DND-41 (cell line): Measurements from ENCODE around the gene VPS52.

Source experiments
- ATAC-seq: fragments of 200-7000 bp; cut with Tn5 transposase; 3 replicates; pipeline ENCODE4 v1.9.1; 2021; ENCODE audit warnings: low read depth; ENCODE audit not compliant: insufficient read depth
- DNase-seq: peaks from one replicate; pipeline ENCODE4 v3.0.0-alpha.2; 2020
- H2AFZ ChIP-seq: 2 replicates; pipeline ENCODE4 v1.6.0; 2012; ENCODE audit warnings: low read depth, low read length
- H3K27ac ChIP-seq: 2 replicates; pipeline ENCODE4 v1.5.1; 2012; ENCODE audit warnings: low read length, inconsistent platforms
- H3K27me3 ChIP-seq: fragments of 200-600 bp; sonication (generic); 2 replicates; pipeline ENCODE4 v1.6.0; 2012; ENCODE audit warnings: low read length, mild to moderate bottlenecking, inconsistent platforms; ENCODE audit not compliant: insufficient read depth, poor library complexity
- H3K36me3 ChIP-seq: 2 replicates; pipeline ENCODE4 v1.5.1; 2012; ENCODE audit warnings: low read length, inconsistent platforms; ENCODE audit not compliant: insufficient read depth
- H3K4me1 ChIP-seq: 2 replicates; pipeline ENCODE4 v1.5.1; 2012; ENCODE audit warnings: mild to moderate bottlenecking, low read length; ENCODE audit not compliant: insufficient read depth
- H3K4me2 ChIP-seq: 2 replicates; pipeline ENCODE4 v1.6.0; 2012; ENCODE audit warnings: mild to moderate bottlenecking, moderate library complexity, low read length, inconsistent platforms; ENCODE audit not compliant: insufficient read depth
- H3K4me3 ChIP-seq, 2 experiments: fragments of 200-600 bp in 1 of 2; shearing (Covaris generic) in 1 of 2; 2 replicates each; pipeline ENCODE4 v1.5.1; 2012 to 2016; ENCODE audit warnings: inconsistent platforms in 2 of 2, low read length in 2 of 2, mild to moderate bottlenecking in 2 of 2, low read depth in 1 of 2, moderate library complexity in 1 of 2
- H3K79me2 ChIP-seq: 2 replicates; pipeline ENCODE4 v1.6.0; 2012; ENCODE audit warnings: low read length, inconsistent platforms; ENCODE audit not compliant: insufficient read depth
- H3K9ac ChIP-seq: 2 replicates; pipeline ENCODE4 v1.6.0; 2012; ENCODE audit warnings: low read depth, mild to moderate bottlenecking, inconsistent platforms, low read length, moderate library complexity
- H3K9me3 ChIP-seq: 2 replicates; pipeline ENCODE4 v1.5.1; 2012; ENCODE audit warnings: low read length, moderate library complexity, mild to moderate bottlenecking, inconsistent platforms; ENCODE audit not compliant: insufficient read depth, severe bottlenecking
- H4K20me1 ChIP-seq: 2 replicates; pipeline ENCODE4 v1.6.0; 2012; ENCODE audit warnings: low read length; ENCODE audit not compliant: insufficient read depth
- EZH2 ChIP-seq: IDR thresholded peaks from 3 replicates; pipeline ENCODE4 v1.6.1; 2012; ENCODE audit warnings: borderline replicate concordance, low read depth, mild to moderate bottlenecking, moderate library complexity, low read length, inconsistent platforms; ENCODE audit not compliant: severe bottlenecking
- TF ChIP-seq, protein P1 (sequence below): IDR thresholded peaks from 2 replicates; pipeline ENCODE4 v1.5.1; 2012; ENCODE audit warnings: borderline replicate concordance, low read length, moderate library complexity, mild to moderate bottlenecking; ENCODE audit not compliant: poor library complexity, severe bottlenecking; ENCODE audit errors: extremely low read depth

Gene VPS52

DNA sequence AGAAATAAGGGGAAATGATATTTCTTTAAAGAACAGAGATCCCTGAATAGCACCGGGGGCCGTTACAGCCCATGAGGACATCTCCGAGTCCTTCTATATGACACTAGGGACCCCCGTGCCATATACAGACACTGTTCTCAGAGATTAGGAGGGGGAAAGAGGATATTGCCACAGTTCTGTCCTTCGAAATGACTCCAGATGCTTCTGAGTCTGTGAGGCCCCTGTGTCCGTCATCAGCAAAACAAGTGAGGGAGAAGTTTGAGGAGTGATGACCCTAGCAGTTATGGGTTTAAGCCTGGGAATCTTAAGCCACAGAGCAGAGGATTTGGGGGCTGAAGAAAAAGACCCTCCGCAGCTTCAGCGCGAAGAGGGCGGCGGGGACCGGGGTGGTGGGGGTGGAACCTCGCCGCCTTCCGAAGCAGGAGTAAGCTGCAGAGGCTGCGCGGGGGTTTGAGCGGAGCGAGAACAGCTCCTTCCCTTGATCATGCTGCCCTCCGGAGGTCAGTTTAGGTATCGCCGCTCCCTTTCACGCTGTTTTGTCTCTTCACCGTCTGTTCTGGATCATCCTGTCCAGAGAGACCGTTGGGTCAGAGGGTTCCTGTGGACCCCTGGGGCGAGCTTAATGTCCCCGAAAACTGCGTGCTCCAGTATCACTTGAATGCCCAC is 23.6 kb downstream of the VPS52 start:
- Histone ChIP-seq H3K9me3 (no peaks in the 10 kb centered on the region), H3K4me3 (peak overlapping the region; percentile 19 to 63; a peak in 3 of 4 replicates), H3K27ac (peak overlapping the region; percentile 80), H3K9ac (peak overlapping the region; percentile 67), H3K4me1 (peaks cover 39% of the 10 kb centered on the region), H3K79me2 (peaks cover 14% of the 10 kb centered on the region), H2AFZ (peak overlapping the region; percentile 85), H3K27me3 (no peaks in the 10 kb centered on the region), H4K20me1 (no peaks in the 10 kb centered on the region), H3K36me3 (peaks cover 18% of the 10 kb centered on the region), H3K4me2 (peak overlapping the region; percentile 88)
- ATAC-seq, result peak; percentile 53
- DNase-seq, result peak; percentile 91
- TF ChIP-seq, protein P1, sequence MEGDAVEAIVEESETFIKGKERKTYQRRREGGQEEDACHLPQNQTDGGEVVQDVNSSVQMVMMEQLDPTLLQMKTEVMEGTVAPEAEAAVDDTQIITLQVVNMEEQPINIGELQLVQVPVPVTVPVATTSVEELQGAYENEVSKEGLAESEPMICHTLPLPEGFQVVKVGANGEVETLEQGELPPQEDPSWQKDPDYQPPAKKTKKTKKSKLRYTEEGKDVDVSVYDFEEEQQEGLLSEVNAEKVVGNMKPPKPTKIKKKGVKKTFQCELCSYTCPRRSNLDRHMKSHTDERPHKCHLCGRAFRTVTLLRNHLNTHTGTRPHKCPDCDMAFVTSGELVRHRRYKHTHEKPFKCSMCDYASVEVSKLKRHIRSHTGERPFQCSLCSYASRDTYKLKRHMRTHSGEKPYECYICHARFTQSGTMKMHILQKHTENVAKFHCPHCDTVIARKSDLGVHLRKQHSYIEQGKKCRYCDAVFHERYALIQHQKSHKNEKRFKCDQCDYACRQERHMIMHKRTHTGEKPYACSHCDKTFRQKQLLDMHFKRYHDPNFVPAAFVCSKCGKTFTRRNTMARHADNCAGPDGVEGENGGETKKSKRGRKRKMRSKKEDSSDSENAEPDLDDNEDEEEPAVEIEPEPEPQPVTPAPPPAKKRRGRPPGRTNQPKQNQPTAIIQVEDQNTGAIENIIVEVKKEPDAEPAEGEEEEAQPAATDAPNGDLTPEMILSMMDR, result peak; percentile 93
- no peak for TF ChIP-seq EZH2

- Histone ChIP-seq H3K27me3 (peaks cover 12% of the 10 kb centered on the region), H3K27ac (no peak overlapping the region)
- no peak for ATAC-seq
Observed at GRCh38 chr6:33243476-33243875, 28.2 kb downstream of the VPS52 start.

GRCh38 chr6:33241968-33242367 is 29.7 kb downstream of the VPS52 start:
- Histone ChIP-seq H3K4me3 (no peak overlapping the region), H3K36me3 (no peaks in the 10 kb centered on the region), H3K9ac (no peak overlapping the region), H3K27ac (no peak overlapping the region), H3K79me2 (no peaks in the 10 kb centered on the region), H2AFZ (no peak overlapping the region), H3K9me3 (no peaks in the 10 kb centered on the region), H3K27me3 (peaks cover 17% of the 10 kb centered on the region), H4K20me1 (no peaks in the 10 kb centered on the region), H3K4me2 (no peak overlapping the region), H3K4me1 (no peaks in the 10 kb centered on the region)
- ATAC-seq (no peak), DNase-seq (no peak)
- no peak for TF ChIP-seq EZH2
- TF ChIP-seq, protein P1, result no peak

More at GRCh38 chr6:33243476-33243875, 28.2 kb downstream of the VPS52 start:
- Histone ChIP-seq H3K36me3 (no peaks in the 10 kb centered on the region), H3K4me2 (no peak overlapping the region), H3K4me3 (no peak overlapping the region), H3K9me3 (no peaks in the 10 kb centered on the region), H3K9ac (no peak overlapping the region), H3K4me1 (peaks cover 8% of the 10 kb centered on the region), H4K20me1 (no peaks in the 10 kb centered on the region), H2AFZ (no peak overlapping the region), H3K79me2 (no peaks in the 10 kb centered on the region)
- DNase-seq, result no peak
- TF ChIP-seq, protein P1, result no peak
- TF ChIP-seq EZH2, result no peak
